A673 (cell line): ENCODE results near the gene TTLL11. TPM values are rescaled to one million over a fixed set of nuclear protein-coding genes. Genes with fewer than 3 reads are reported as not detected.

Experiments used
- BruUV-seq: library from RNA; stranded (reverse); fragments of 400-500 nt; replicated peaks from 2 replicates; lab custom pipeline; 2021; lab: Mats Ljungman, UMichigan
- CTCF ChIA-PET: fragments of 300-600 bp; sonication (Branson Sonifier 250); formaldehyde crosslinking; loops from one replicate; lab custom pipeline; 2022; ENCODE audit warnings: antibody characterized with exemption; lab: Charles Lee
- POLR2A ChIA-PET: fragments of 300-600 bp; sonication (Branson Sonifier 250); formaldehyde crosslinking; loops from one replicate; lab custom pipeline; 2022; ENCODE audit warnings: antibody characterized with exemption; ENCODE audit not compliant: low non-redundant PET; lab: Charles Lee
- DNase-seq: peaks from one replicate; pipeline ENCODE4 v3.0.0-alpha.2; 2015; ENCODE audit warnings: low spot score
- H3K27ac ChIP-seq: fragments of 200-600 bp; sonication (generic); 2 replicates; pipeline ENCODE4 v1.5.1; 2016; ENCODE audit warnings: mixed run types, low read depth, mild to moderate bottlenecking, mixed read lengths, antibody characterized with exemption, low read length; ENCODE audit not compliant: poor library complexity, severe bottlenecking
- H3K27me3 ChIP-seq: fragments of 200-600 bp; sonication (generic); replicated peaks from 2 replicates; pipeline ENCODE4 v1.6.1; 2017; ENCODE audit warnings: mixed run types, low read depth, mild to moderate bottlenecking, mixed read lengths, antibody characterized with exemption, low read length; ENCODE audit not compliant: insufficient read depth, poor library complexity
- H3K36me3 ChIP-seq: fragments of 200-600 bp; sonication (generic); 2 replicates; pipeline ENCODE4 v1.6.1; 2016; ENCODE audit warnings: mixed run types, mild to moderate bottlenecking, mixed read lengths, antibody characterized with exemption, low read length; ENCODE audit not compliant: insufficient read depth, poor library complexity, severe bottlenecking
- H3K4me1 ChIP-seq: fragments of 200-600 bp; sonication (generic); 2 replicates; pipeline ENCODE4 v1.6.1; 2017; ENCODE audit warnings: mixed run types, mild to moderate bottlenecking, mixed read lengths, antibody characterized with exemption, low read length; ENCODE audit not compliant: insufficient read depth, poor library complexity, severe bottlenecking
- H3K4me3 ChIP-seq: fragments of 200-600 bp; sonication (generic); 2 replicates; pipeline ENCODE4 v1.5.1; 2016; ENCODE audit warnings: low read depth, mixed run types, mild to moderate bottlenecking, mixed read lengths, low read length; ENCODE audit not compliant: poor library complexity, severe bottlenecking
- H3K9me3 ChIP-seq: fragments of 200-600 bp; sonication (generic); 2 replicates; pipeline ENCODE4 v1.6.1; 2016; ENCODE audit warnings: mixed run types, low read depth, mild to moderate bottlenecking, mixed read lengths, antibody characterized with exemption, low read length; ENCODE audit not compliant: poor library complexity, severe bottlenecking
- EZH2 ChIP-seq: fragments of 200-600 bp; sonication (generic); IDR thresholded peaks from 2 replicates; pipeline ENCODE4 v1.6.1; 2017; ENCODE audit warnings: borderline replicate concordance, low read depth, mild to moderate bottlenecking, mixed read lengths, antibody characterized with exemption, low read length; ENCODE audit not compliant: poor library complexity, severe bottlenecking
- intact Hi-C: fragments of 100-400 bp; cut with micrococcal nuclease; formaldehyde crosslinking; loops from one replicate; pipeline ENCODE4 v1.10.0; 2022; ENCODE audit not compliant: unreplicated experiment
- total RNA-seq: library from RNA; stranded (reverse); gene quantifications from 2 replicates; pipeline ENCODE4 v1.2.3, GENCODE V29; 2021
- TF ChIP-seq, protein P1 (sequence below): fragments of 300-800, 200-600 bp; sonication (generic); conservative IDR thresholded peaks from 2 replicates; pipeline ENCODE4 v1.5.1; 2017; ENCODE audit warnings: low read depth, mild to moderate bottlenecking, antibody characterized with exemption, low read length, moderate library complexity, mixed read lengths

The TTLL11 gene
- total RNA-seq, 1 experiment from 2014 or later = 3.0 TPM

DNA sequence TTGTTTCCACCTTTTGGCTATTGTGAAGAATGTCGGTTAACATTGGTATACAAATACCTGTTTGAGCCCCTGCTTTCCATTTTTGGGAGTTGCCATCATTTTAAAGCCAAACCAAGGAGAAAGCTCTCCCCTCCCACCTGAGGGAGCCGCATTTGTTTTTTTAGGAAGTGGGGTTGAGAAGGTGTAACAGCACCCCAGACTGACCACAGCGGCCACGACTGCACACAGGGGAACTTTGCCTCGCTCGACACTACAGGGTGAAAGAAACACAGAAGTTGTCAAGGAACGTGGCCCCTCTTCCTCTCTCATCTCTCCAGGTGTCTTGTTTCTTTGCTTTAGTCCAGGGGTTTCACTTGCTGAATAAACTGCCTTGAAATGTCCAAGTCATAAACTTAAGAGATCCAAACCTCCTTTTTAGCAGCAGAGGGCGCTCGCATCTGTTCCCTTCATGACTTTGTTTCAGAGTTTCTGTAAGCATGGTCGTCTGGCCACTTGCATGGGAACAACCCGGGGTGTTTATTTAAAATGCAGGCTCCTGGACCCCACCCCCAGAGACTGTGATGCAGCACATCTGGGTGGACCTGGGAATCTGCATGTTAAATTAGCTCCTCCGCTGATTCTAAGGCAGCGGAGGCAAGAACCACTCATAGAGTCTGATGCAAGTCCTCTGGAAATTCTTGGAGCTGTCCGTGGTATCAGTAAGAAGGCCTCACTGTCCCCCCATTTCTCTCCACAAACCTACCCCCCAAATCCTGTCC lies 2.1 kb upstream of the TTLL11 start:
- Histone ChIP-seq H3K9me3 (no peaks in the 10 kb centered on the region), H3K27ac (no peak overlapping the region), H3K4me3 (no peak overlapping the region), H3K36me3 (no peaks in the 10 kb centered on the region), H3K27me3 (no peaks in the 10 kb centered on the region), H3K4me1 (peaks cover 4% of the 10 kb centered on the region)
- POLR2A ChIA-PET = no interaction called here
- TF ChIP-seq, protein P1, sequence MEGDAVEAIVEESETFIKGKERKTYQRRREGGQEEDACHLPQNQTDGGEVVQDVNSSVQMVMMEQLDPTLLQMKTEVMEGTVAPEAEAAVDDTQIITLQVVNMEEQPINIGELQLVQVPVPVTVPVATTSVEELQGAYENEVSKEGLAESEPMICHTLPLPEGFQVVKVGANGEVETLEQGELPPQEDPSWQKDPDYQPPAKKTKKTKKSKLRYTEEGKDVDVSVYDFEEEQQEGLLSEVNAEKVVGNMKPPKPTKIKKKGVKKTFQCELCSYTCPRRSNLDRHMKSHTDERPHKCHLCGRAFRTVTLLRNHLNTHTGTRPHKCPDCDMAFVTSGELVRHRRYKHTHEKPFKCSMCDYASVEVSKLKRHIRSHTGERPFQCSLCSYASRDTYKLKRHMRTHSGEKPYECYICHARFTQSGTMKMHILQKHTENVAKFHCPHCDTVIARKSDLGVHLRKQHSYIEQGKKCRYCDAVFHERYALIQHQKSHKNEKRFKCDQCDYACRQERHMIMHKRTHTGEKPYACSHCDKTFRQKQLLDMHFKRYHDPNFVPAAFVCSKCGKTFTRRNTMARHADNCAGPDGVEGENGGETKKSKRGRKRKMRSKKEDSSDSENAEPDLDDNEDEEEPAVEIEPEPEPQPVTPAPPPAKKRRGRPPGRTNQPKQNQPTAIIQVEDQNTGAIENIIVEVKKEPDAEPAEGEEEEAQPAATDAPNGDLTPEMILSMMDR = peak; percentile 85
- no peak for TF ChIP-seq EZH2
- peak; percentile 78 for DNase-seq
- CTCF ChIA-PET = interaction anchor here (0.6 to 2.1 kb wide), 2 partner anchors 170 to 255 kb away, joined by 3 to 14 read pairs; no protein-coding TSS in a partner anchor
- no TSS peak for BruUV-seq
- intact Hi-C loops = no loop called here

DNA sequence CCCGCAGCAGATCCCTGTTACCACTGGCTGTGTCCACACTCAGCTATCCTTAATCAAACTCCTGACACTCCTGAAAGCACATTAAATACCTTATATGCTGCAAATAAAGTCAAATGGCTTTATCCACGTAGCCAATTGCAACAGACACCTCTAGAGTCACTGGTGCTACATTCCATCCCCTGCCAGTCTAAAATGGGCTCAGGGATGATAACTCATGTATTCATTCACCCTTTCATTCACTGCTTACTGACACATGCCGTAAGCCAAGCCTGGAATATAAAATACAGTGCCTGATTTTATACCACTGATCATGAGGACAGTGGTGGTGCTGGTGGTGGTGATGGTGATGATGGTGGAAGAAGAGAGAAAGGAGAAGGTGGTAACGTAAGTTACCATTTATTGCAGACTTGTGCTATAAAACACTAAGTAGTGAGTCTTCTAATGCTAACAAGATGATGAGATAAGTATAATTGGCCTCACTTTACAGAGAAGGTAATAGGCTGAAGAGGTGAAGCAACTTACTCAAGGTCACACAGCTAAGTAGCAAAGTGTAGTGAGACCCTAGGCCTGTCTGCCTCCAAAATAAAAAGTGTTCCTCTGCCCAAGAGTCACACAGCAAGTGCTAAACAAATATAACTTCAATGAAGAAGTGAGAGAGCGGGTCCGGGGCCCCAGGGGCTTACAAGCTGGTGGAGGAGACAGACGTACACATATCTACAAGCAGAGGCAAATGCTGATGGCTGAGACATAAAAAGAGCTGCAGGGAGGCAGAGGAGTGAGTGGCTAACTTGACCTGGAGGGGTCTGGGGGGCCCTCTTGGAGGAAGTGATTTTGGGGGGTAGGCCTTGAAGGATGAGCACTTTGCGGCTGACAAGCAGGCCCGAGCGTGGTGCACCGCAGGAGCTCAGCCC lies 1.2 kb downstream of the TTLL11 start:
- peak overlapping the region; percentile 98 for H3K4me3 ChIP-seq
- H3K9me3 ChIP-seq = no peaks in the 10 kb centered on the region
- no peak for DNase-seq
- TF ChIP-seq, protein P1 = no peak
- no peak for TF ChIP-seq EZH2
- intact Hi-C loops = no loop called here
- ChIA-PET CTCF (interaction anchor here (0.5 to 0.6 kb wide), 2 partner anchors 33 to 545 kb away, joined by 3 to 4 read pairs; no protein-coding TSS in a partner anchor), POLR2A (no interaction called here)
- no peaks in the 10 kb centered on the region for H3K27me3 ChIP-seq
- BruUV-seq = no TSS peak
- no peaks in the 10 kb centered on the region for H3K36me3 ChIP-seq
- peaks cover 4% of the 10 kb centered on the region for H3K4me1 ChIP-seq
- H3K27ac ChIP-seq = peak overlapping the region; percentile 27

DNA sequence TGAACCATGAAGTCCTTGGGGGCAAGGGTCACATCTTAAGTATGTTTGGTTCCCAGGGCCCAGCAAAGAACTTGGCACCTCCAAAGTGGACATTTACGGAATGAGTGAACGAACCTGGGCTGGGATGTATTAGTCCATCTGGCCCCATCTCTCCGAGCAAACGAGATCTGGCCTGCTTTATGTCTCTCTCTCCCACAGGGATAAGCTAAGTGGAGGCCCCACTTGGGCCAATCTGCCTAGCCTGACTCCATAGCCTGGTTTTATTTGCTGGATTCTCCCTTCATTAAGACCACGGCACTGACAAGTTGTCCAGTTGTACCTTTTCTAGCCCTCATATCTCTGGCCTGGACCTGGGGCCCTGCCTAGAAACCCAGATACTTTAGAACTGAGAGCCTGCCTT lies 2.1 kb downstream of the TTLL11 start:
- CTCF ChIA-PET = no interaction called here
- H3K27me3 ChIP-seq = no peaks in the 10 kb centered on the region
- TSS peak; percentile 19 for BruUV-seq

More for the DNA sequence above, 2.1 kb downstream of the TTLL11 start:
- Histone ChIP-seq H3K4me3 (no peak overlapping the region), H3K27ac (no peak overlapping the region), H3K36me3 (no peaks in the 10 kb centered on the region), H3K9me3 (no peaks in the 10 kb centered on the region), H3K4me1 (peaks cover 4% of the 10 kb centered on the region)
- DNase-seq = no peak
- TF ChIP-seq EZH2 = no peak
- TF ChIP-seq, protein P1 = no peak
- POLR2A ChIA-PET = no interaction called here
- intact Hi-C loops = no loop called here
